K562 (cell line): Measurements from ENCODE around the gene KCNQ4. TPM values are rescaled to one million over a fixed set of nuclear protein-coding genes. Genes with fewer than 3 reads are reported as not detected.

ENCODE experiments used
- ARID4B ChIP-seq: sonication (generic); formaldehyde crosslinking; IDR thresholded peaks from 2 replicates; pipeline ENCODE4 v1.8.0; 2022; ENCODE audit warnings: mild to moderate bottlenecking, missing genetic modification reagents
- ASH1L ChIP-seq: fragments of 450-650 bp; IDR thresholded peaks from 2 replicates; pipeline ENCODE4 v1.6.1; 2018; ENCODE audit warnings: borderline replicate concordance, mild to moderate bottlenecking, low read depth; ENCODE audit not compliant: partially characterized antibody
- CTCF ChIP-seq, 3 experiments: IDR thresholded peaks in 2 of 3; conservative IDR thresholded peaks in 1 of 3; 2 replicates each; pipeline ENCODE4 v1.5.1; 2011 to 2012; ENCODE audit warnings: low read length in 3 of 3, mild to moderate bottlenecking in 3 of 3, control low read depth in 2 of 3, improper control_type of control experiment in 1 of 3, inconsistent platforms in 1 of 3, low read depth in 1 of 3, mixed read lengths in 1 of 3, moderate library complexity in 1 of 3; ENCODE audit not compliant: insufficient read depth in 2 of 3
- GTF2E2 ChIP-seq: fragments of 200-800 bp; sonication (Bioruptor generic); IDR thresholded peaks from 2 replicates; pipeline ENCODE4 v1.6.1; 2016; ENCODE audit warnings: missing genetic modification characterization, missing compliant biosample characterization
- ILF3 ChIP-seq: fragments of 450-650 bp; IDR thresholded peaks from 2 replicates; pipeline ENCODE4 v1.6.1; 2018; ENCODE audit warnings: antibody characterized with exemption, mild to moderate bottlenecking, moderate library complexity, borderline replicate concordance
- JUN ChIP-seq, 2 experiments: sonication (generic) in 1 of 2; formaldehyde crosslinking in 1 of 2; IDR thresholded peaks; 2 replicates each; pipeline versions ENCODE4 v1.6.1 to v1.8.0; 2012 to 2022; ENCODE audit warnings: borderline replicate concordance in 2 of 2, mild to moderate bottlenecking in 2 of 2, improper control_type of control experiment in 1 of 2, low read depth in 1 of 2, low read length in 1 of 2, missing genetic modification reagents in 1 of 2
- MNT ChIP-seq, 2 experiments: fragments of 450-650 bp; conservative IDR thresholded peaks; 2 replicates each; pipeline ENCODE4 v1.6.1; 2017; ENCODE audit warnings: mild to moderate bottlenecking in 2 of 2, moderate library complexity in 2 of 2
- NR0B1 ChIP-seq: fragments of 450-650 bp; IDR thresholded peaks from one replicate; pipeline ENCODE4 v1.6.1; 2018; ENCODE audit warnings: mild to moderate bottlenecking, moderate library complexity; ENCODE audit not compliant: partially characterized antibody
- PRPF4 ChIP-seq: fragments of 200-400 bp; formaldehyde crosslinking; IDR thresholded peaks from one replicate; pipeline ENCODE4 v1.6.1; 2017; ENCODE audit warnings: low read length, low read depth, mild to moderate bottlenecking; ENCODE audit not compliant: insufficient read depth, poor library complexity, severe bottlenecking
- SRSF9 ChIP-seq: fragments of 200-400 bp; formaldehyde crosslinking; IDR thresholded peaks from 2 replicates; pipeline ENCODE4 v1.6.1; 2017; ENCODE audit warnings: low read depth, low read length, borderline replicate concordance
- TEAD1 ChIP-seq, 2 experiments: fragments of 450-650 bp in 1 of 2; sonication (generic) in 1 of 2; formaldehyde crosslinking; IDR thresholded peaks; 2 replicates each; pipeline versions ENCODE4 v1.4.0 to v1.8.0; 2020 to 2022; ENCODE audit warnings: mild to moderate bottlenecking in 2 of 2, missing genetic modification reagents in 1 of 2
- ZNF24 ChIP-seq: fragments of 450-650 bp; IDR thresholded peaks from 2 replicates; pipeline ENCODE4 v1.6.1; 2016
- ZNF395 ChIP-seq: fragments of 200-800 bp; sonication (Bioruptor generic); IDR thresholded peaks from 2 replicates; pipeline ENCODE4 v1.6.1; 2017; ENCODE audit warnings: missing genetic modification characterization, missing compliant biosample characterization
- ZNF584 ChIP-seq: fragments of 200-800 bp; sonication (Bioruptor generic); IDR thresholded peaks from 2 replicates; pipeline ENCODE4 v1.6.1; 2016; ENCODE audit warnings: low read depth, mild to moderate bottlenecking, missing genetic modification characterization, missing compliant biosample characterization
- polyA plus RNA-seq, 8 experiments: library from polyadenylated mRNA; depleted of rRNA in 4 of 8; stranded (reverse) in 5 of 8; unstranded in 3 of 8; fragments of >200 nt; fragmentation: Nextera tagmentation in 2 of 8; fragmentation: Illumina TruSeq in 1 of 8; extraction: Ambion mirVana in 2 of 8; extraction: Trizol in 1 of 8; gene quantifications; 2 replicates each; pipeline versions ENCODE4 v1.2.1 to v1.2.3, GENCODE V29; 2011 to 2014; ENCODE audit warnings: inconsistent platforms in 1 of 8, missing spikeins in 1 of 8
- total RNA-seq, 7 experiments: library from RNA; depleted of rRNA in 6 of 7; stranded (reverse); fragments of >200 nt in 6 of 7; fragmentation: Illumina TruSeq in 2 of 7; extraction: Trizol in 2 of 7; gene quantifications; 2 replicates each; pipeline versions ENCODE4 v1.2.1 to v1.2.3, GENCODE V29; 2011 to 2021; ENCODE audit warnings: low replicate concordance in 1 of 7

Gene KCNQ4
- total and polyA plus RNA-seq, 9 of the 15 experiments (the other 6 are each of a cell fraction or from before 2014, with no cell fraction given) = 0.07 to 4.1 (median 0.79) TPM

- peak; percentile 99 for TF ChIP-seq ZNF24
- no peak for TF ChIP-seq NR0B1
- TF ChIP-seq GTF2E2 (tag) = 0 out of 2 replicates have a peak, but pooled peaks have one; percentile 58
- TF ChIP-seq ASH1L = peak; percentile 7
- TF ChIP-seq SRSF9 = no peak
- TF ChIP-seq TEAD1 (CRISPR knock-in tag; IDR thresholded peaks at IDR 0.05) = peak in 1 of 2 experiments; percentile 59; a peak in 1 of 4 replicates
- 0 out of 4 replicates have a peak, but pooled peaks of 1 of the 2 experiments have one; percentile 5 for TF ChIP-seq MNT (conservative IDR thresholded peaks at IDR 0.05)
- 0 out of 2 replicates have a peak, but pooled peaks have one; percentile 49 for TF ChIP-seq ARID4B (CRISPR knock-in tag)
- TF ChIP-seq JUN (IDR thresholded peaks at IDR 0.05; ENCODE audit: borderline replicate concordance, low read depth, low read length) = no peak
- peak; percentile 60; the same call in 1 of the 2 replicates for TF ChIP-seq JUN (CRISPR knock-in tag; IDR thresholded peaks at IDR 0.05; ENCODE audit: borderline replicate concordance)
- TF ChIP-seq ZNF395 (CRISPR knock-in tag) = 0 out of 2 replicates have a peak, but pooled peaks have one; percentile 9
- TF ChIP-seq ILF3 = no peak
- TF ChIP-seq CTCF (IDR thresholded peaks at IDR 0.05 in 2 of 3, conservative IDR thresholded peaks at IDR 0.05 in 1 of 3; ENCODE audit: insufficient read depth in 2 of 3, low read depth in 1 of 3, low read length in 3 of 3) = peak; percentile 45 to 63 (median 58)
- TF ChIP-seq PRPF4 = no peak
- no peak for TF ChIP-seq ZNF584 (CRISPR knock-in tag)
Measured at GRCh38 chr1:40820251-40820797, 36.7 kb downstream of the KCNQ4 start (continued).
